ENCODE measurements around the gene CCL11.

Gene CCL11

GRCh38 chr17:34241062-34241461 lies 44.5 kb upstream of the CCL11 start:
- POLR2A ChIA-PET: no interaction called here
- CTCF ChIA-PET: interaction anchor here (2.2 kb wide), 1 partner anchor 120 kb away, joined by 8 read pairs; no protein-coding TSS in a partner anchor
- Histone ChIP-seq H3K27ac (ENCODE audit: extremely low read depth, low read depth, low read length) (no peak overlapping the region), H3K4me1 (ENCODE audit: control insufficient read depth, insufficient read depth, low read length) (no peaks in the 10 kb centered on the region), H3K4me3 (ENCODE audit: low read depth, low read length) (no peak overlapping the region), H3K9me3 (ENCODE audit: control insufficient read depth, insufficient read depth, low read depth, low read length) (no peaks in the 10 kb centered on the region), H3K36me3 (ENCODE audit: control insufficient read depth in 2 of 2, insufficient read depth in 1 of 2, low read length in 2 of 2) (no peaks in the 10 kb centered on the region)
- TF ChIP-seq, protein P1, sequence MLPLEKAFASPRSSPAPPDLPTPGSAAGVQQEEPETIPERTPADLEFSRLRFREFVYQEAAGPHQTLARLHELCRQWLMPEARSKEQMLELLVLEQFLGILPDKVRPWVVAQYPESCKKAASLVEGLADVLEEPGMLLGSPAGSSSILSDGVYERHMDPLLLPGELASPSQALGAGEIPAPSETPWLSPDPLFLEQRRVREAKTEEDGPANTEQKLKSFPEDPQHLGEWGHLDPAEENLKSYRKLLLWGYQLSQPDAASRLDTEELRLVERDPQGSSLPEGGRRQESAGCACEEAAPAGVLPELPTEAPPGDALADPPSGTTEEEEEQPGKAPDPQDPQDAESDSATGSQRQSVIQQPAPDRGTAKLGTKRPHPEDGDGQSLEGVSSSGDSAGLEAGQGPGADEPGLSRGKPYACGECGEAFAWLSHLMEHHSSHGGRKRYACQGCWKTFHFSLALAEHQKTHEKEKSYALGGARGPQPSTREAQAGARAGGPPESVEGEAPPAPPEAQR (tag by site-specific recombination; IDR thresholded peaks at IDR 0.05): no peak
- TF ChIP-seq ZBTB7A (tag by site-specific recombination; IDR thresholded peaks at IDR 0.05; ENCODE audit: low read depth) (no peak), ZNF133 (tag by site-specific recombination; IDR thresholded peaks at IDR 0.05) (no peak), ZNF221 (tag by site-specific recombination; IDR thresholded peaks at IDR 0.05; ENCODE audit: borderline replicate concordance) (no peak), GLIS2 (tag by site-specific recombination; IDR thresholded peaks at IDR 0.05) (no peak), ZNF571 (tag by site-specific recombination; IDR thresholded peaks at IDR 0.05) (no peak), ZNF513 (tag by site-specific recombination; IDR thresholded peaks at IDR 0.05) (no peak), ZNF2 (tag by site-specific recombination; IDR thresholded peaks at IDR 0.05) (no peak), ZNF677 (tag by site-specific recombination; IDR thresholded peaks at IDR 0.05) (no peak), EGR2 (tag by site-specific recombination; IDR thresholded peaks at IDR 0.05; ENCODE audit: low read depth) (no peak), ZNF692 (tag by site-specific recombination; IDR thresholded peaks at IDR 0.05) (no peak), ZNF24 (tag by site-specific recombination; IDR thresholded peaks at IDR 0.05) (no peak), ZNF623 (tag by site-specific recombination; IDR thresholded peaks at IDR 0.05) (no peak), ZNF426 (tag by site-specific recombination; IDR thresholded peaks at IDR 0.05) (no peak), ZNF239 (tag by site-specific recombination; IDR thresholded peaks at IDR 0.05) (no peak), ZNF654 (tag by site-specific recombination; IDR thresholded peaks at IDR 0.05; ENCODE audit: low read depth) (no peak), SP2 (tag by site-specific recombination; IDR thresholded peaks at IDR 0.05) (no peak)
- TF ChIP-seq, protein P2, sequence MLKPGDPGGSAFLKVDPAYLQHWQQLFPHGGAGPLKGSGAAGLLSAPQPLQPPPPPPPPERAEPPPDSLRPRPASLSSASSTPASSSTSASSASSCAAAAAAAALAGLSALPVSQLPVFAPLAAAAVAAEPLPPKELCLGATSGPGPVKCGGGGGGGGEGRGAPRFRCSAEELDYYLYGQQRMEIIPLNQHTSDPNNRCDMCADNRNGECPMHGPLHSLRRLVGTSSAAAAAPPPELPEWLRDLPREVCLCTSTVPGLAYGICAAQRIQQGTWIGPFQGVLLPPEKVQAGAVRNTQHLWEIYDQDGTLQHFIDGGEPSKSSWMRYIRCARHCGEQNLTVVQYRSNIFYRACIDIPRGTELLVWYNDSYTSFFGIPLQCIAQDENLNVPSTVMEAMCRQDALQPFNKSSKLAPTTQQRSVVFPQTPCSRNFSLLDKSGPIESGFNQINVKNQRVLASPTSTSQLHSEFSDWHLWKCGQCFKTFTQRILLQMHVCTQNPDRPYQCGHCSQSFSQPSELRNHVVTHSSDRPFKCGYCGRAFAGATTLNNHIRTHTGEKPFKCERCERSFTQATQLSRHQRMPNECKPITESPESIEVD (tag by site-specific recombination; IDR thresholded peaks at IDR 0.05): no peak
- TF ChIP-seq, protein P3, sequence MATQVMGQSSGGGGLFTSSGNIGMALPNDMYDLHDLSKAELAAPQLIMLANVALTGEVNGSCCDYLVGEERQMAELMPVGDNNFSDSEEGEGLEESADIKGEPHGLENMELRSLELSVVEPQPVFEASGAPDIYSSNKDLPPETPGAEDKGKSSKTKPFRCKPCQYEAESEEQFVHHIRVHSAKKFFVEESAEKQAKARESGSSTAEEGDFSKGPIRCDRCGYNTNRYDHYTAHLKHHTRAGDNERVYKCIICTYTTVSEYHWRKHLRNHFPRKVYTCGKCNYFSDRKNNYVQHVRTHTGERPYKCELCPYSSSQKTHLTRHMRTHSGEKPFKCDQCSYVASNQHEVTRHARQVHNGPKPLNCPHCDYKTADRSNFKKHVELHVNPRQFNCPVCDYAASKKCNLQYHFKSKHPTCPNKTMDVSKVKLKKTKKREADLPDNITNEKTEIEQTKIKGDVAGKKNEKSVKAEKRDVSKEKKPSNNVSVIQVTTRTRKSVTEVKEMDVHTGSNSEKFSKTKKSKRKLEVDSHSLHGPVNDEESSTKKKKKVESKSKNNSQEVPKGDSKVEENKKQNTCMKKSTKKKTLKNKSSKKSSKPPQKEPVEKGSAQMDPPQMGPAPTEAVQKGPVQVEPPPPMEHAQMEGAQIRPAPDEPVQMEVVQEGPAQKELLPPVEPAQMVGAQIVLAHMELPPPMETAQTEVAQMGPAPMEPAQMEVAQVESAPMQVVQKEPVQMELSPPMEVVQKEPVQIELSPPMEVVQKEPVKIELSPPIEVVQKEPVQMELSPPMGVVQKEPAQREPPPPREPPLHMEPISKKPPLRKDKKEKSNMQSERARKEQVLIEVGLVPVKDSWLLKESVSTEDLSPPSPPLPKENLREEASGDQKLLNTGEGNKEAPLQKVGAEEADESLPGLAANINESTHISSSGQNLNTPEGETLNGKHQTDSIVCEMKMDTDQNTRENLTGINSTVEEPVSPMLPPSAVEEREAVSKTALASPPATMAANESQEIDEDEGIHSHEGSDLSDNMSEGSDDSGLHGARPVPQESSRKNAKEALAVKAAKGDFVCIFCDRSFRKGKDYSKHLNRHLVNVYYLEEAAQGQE (tag by site-specific recombination; IDR thresholded peaks at IDR 0.05): no peak
- TF ChIP-seq, protein P4, sequence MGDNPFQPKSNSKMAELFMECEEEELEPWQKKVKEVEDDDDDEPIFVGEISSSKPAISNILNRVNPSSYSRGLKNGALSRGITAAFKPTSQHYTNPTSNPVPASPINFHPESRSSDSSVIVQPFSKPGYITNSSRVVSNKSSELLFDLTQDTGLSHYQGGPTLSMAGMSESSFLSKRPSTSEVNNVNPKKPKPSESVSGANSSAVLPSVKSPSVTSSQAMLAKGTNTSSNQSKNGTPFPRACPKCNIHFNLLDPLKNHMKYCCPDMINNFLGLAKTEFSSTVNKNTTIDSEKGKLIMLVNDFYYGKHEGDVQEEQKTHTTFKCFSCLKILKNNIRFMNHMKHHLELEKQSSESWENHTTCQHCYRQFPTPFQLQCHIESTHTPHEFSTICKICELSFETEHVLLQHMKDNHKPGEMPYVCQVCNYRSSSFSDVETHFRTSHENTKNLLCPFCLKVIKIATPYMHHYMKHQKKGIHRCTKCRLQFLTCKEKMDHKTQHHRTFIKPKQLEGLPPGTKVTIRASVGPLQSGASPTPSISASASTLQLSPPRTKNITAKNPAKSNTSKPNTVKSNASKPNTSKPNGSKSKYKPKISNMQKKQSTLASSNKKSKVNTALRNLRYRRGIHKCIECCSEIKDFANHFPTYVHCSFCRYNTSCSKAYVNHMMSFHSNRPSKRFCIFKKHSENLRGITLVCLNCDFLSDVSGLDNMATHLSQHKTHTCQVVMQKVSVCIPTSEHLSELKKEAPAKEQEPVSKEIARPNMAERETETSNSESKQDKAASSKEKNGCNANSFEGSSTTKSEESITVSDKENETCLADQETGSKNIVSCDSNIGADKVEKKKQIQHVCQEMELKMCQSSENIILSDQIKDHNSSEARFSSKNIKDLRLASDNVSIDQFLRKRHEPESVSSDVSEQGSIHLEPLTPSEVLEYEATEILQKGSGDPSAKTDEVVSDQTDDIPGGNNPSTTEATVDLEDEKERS (tag by site-specific recombination; IDR thresholded peaks at IDR 0.05): no peak

Measured in HEK293 (cell line).